HepG2 (cell line): ENCODE data around the gene LRP1B. TPM values are rescaled to one million over a fixed set of nuclear protein-coding genes. Genes with fewer than 3 reads are reported as not detected.

Experiments used
- ATAC-seq: fragments of 200-7000 bp; cut with Tn5 transposase; 3 replicates; pipeline ENCODE4 v1.9.1; 2020; ENCODE audit warnings: mild to moderate bottlenecking, moderate library complexity
- BruUV-seq: library from RNA; stranded (reverse); fragments of 400-500 nt; replicated peaks from 2 replicates; lab custom pipeline; 2021; lab: Mats Ljungman, UMichigan
- CTCF ChIA-PET: fragments of 300-600 bp; formaldehyde crosslinking; extraction: SDS; loops from one replicate; lab custom pipeline; 2021; ENCODE audit warnings: low total read pairs, inconsistent platforms, low intra/inter-chr PET ratio; lab: Yijun Ruan, JAX
- POLR2A ChIA-PET: fragments of 350-600 bp; sonication (Branson Sonifier 250); formaldehyde crosslinking; loops from one replicate; lab custom pipeline; 2020; ENCODE audit warnings: antibody characterized with exemption, inconsistent platforms; lab: Yijun Ruan, JAX
- DNase-seq: peaks from one replicate; pipeline ENCODE4 v3.0.0-alpha.2; 2015; ENCODE audit warnings: low spot score
- FAIRE-seq: peaks from 3 replicates; lab custom pipeline; 2011; peaks lifted over from hg19 to GRCh38; lab: Jason Lieb, UNC
- H2AFZ ChIP-seq: one replicate; pipeline ENCODE4 v1.6.1; 2011; ENCODE audit warnings: low read length, inconsistent platforms
- H3K27ac ChIP-seq: fragments of 300-600 bp; 3 replicates; pipeline ENCODE4 v1.8.0; 2011; ENCODE audit warnings: mixed run types, mild to moderate bottlenecking, mixed read lengths, low read length, inconsistent platforms; ENCODE audit not compliant: insufficient read depth; ENCODE audit errors: extremely low read length
- H3K27me3 ChIP-seq, 2 experiments: fragments of 200-600 bp in 1 of 2; 2 replicates in 1 of 2; 3 replicates in 1 of 2; pipeline versions ENCODE4 v1.6.0 to v1.8.0; 2011; ENCODE audit warnings: low read length in 2 of 2, mild to moderate bottlenecking in 2 of 2, moderate library complexity in 2 of 2, inconsistent platforms in 1 of 2; ENCODE audit not compliant: insufficient read depth in 2 of 2, control insufficient read depth in 1 of 2
- H3K36me3 ChIP-seq, 2 experiments: fragments of 200-600 bp in 1 of 2; replicated peaks in 1 of 2; 2 replicates in 1 of 2; 3 replicates in 1 of 2; pipeline versions ENCODE4 v1.5.1 to v1.8.0; 2011; ENCODE audit warnings: low read length in 2 of 2, inconsistent platforms in 1 of 2; ENCODE audit not compliant: insufficient read depth in 2 of 2, control insufficient read depth in 1 of 2
- H3K4me1 ChIP-seq: 2 replicates; pipeline ENCODE4 v1.5.1; 2012; ENCODE audit warnings: low read length, inconsistent platforms; ENCODE audit not compliant: insufficient read depth
- H3K4me2 ChIP-seq: 2 replicates; pipeline ENCODE4 v1.6.0; 2011; ENCODE audit warnings: low read depth, low read length, inconsistent platforms
- H3K4me3 ChIP-seq, 3 experiments: fragments of 200-600 bp in 1 of 3; sonication (generic), shearing (Covaris generic) in 1 of 3; replicated peaks in 1 of 3; 2 replicates each; pipeline ENCODE4 v1.5.1; 2011 to 2016; ENCODE audit warnings: low read length in 3 of 3, inconsistent platforms in 2 of 3, low read depth in 2 of 3, mild to moderate bottlenecking in 2 of 3, control low read depth in 1 of 3, mixed read lengths in 1 of 3; ENCODE audit not compliant: insufficient read depth in 1 of 3
- H3K79me2 ChIP-seq: one replicate; pipeline ENCODE4 v1.6.1; 2011; ENCODE audit warnings: low read length, inconsistent platforms; ENCODE audit not compliant: insufficient read depth
- H3K9ac ChIP-seq: 2 replicates; pipeline ENCODE4 v1.6.0; 2011; ENCODE audit warnings: mild to moderate bottlenecking, low read depth, low read length, inconsistent platforms; ENCODE audit not compliant: insufficient read depth
- H3K9me3 ChIP-seq: 2 replicates; pipeline ENCODE4 v1.5.1; 2012; ENCODE audit warnings: mild to moderate bottlenecking, low read length
- H4K20me1 ChIP-seq: 2 replicates; pipeline ENCODE4 v1.6.0; 2011; ENCODE audit warnings: inconsistent platforms, mild to moderate bottlenecking, low read length, moderate library complexity; ENCODE audit not compliant: insufficient read depth
- BRD4 ChIP-seq: sonication (generic); formaldehyde crosslinking; IDR thresholded peaks from 2 replicates; pipeline ENCODE4 v1.4.0; 2020; ENCODE audit warnings: missing genetic modification reagents
- EED ChIP-seq: sonication (generic); formaldehyde crosslinking; IDR thresholded peaks from 2 replicates; pipeline ENCODE4 v1.5.0; 2020; ENCODE audit warnings: mild to moderate bottlenecking, missing genetic modification reagents
- ELF1 ChIP-seq: sonication (generic); formaldehyde crosslinking; IDR thresholded peaks from 2 replicates; pipeline ENCODE4 v1.4.0; 2020; ENCODE audit warnings: missing genetic modification reagents
- ETV5 ChIP-seq: IDR thresholded peaks from 2 replicates; pipeline ENCODE4 v1.6.1; 2018; ENCODE audit warnings: missing biosample characterization, missing genetic modification reagents, inconsistent platforms, borderline replicate concordance
- MAFF ChIP-seq: IDR thresholded peaks from 2 replicates; pipeline ENCODE4 v1.6.1; 2011; ENCODE audit warnings: low read depth, low read length, improper control_type of control experiment
- MIER2 ChIP-seq: IDR thresholded peaks from 2 replicates; pipeline ENCODE4 v1.6.1; 2016; ENCODE audit warnings: missing biosample characterization, missing genetic modification reagents
- NR2C2 ChIP-seq: sonication (generic); formaldehyde crosslinking; IDR thresholded peaks from 2 replicates; pipeline ENCODE4 v1.4.0; 2020; ENCODE audit warnings: missing genetic modification reagents, mild to moderate bottlenecking, moderate library complexity, borderline replicate concordance
- REL ChIP-seq: sonication (generic); formaldehyde crosslinking; conservative IDR thresholded peaks from 2 replicates; pipeline ENCODE4 v1.8.0; 2022; ENCODE audit warnings: mild to moderate bottlenecking, missing genetic modification reagents, moderate library complexity
- SIX4 ChIP-seq: sonication (generic); formaldehyde crosslinking; IDR thresholded peaks from 2 replicates; pipeline ENCODE4 v1.4.0; 2020; ENCODE audit warnings: missing genetic modification reagents
- SMC3 ChIP-seq: IDR thresholded peaks from 2 replicates; pipeline ENCODE4 v1.6.1; 2011; ENCODE audit warnings: low read length, improper control_type of control experiment
- TBL1XR1 ChIP-seq: fragments of 150-350 bp; IDR thresholded peaks from 2 replicates; pipeline ENCODE4 v1.6.1; 2014; ENCODE audit warnings: borderline replicate concordance, low read length; ENCODE audit not compliant: partially characterized antibody
- ZEB1 ChIP-seq: IDR thresholded peaks from 2 replicates; pipeline ENCODE4 v1.6.1; 2012; ENCODE audit warnings: mild to moderate bottlenecking, low read depth, inconsistent platforms; ENCODE audit not compliant: insufficient replicate concordance
- ZKSCAN8 ChIP-seq: IDR thresholded peaks from 2 replicates; pipeline ENCODE4 v1.6.1; 2016; ENCODE audit warnings: borderline replicate concordance, missing genetic modification reagents, missing compliant biosample characterization
- ZNF431 ChIP-seq: sonication (generic); formaldehyde crosslinking; IDR thresholded peaks from 2 replicates; pipeline ENCODE4 v1.9.0; 2022; ENCODE audit warnings: missing genetic modification reagents, low read depth, mild to moderate bottlenecking, borderline replicate concordance
- WGBS: methylation state at CpG from one replicate; pipeline ENCODE4 v1.1.6; 2017; ENCODE audit warnings: low lambda C conversion rate; 5-methylcytosine and 5-hydroxymethylcytosine counted together
- in situ Hi-C: cut with HindIII; loops from 2 replicates; pipeline ENCODE4 v1.10.0; 2017; ENCODE audit warnings: low pct_unique_long_range_greater_than_20kb; ENCODE audit not compliant: extremely low pct_ligation_motif_present
- intact Hi-C: fragments of 100-400 bp; cut with micrococcal nuclease; formaldehyde crosslinking; loops from one replicate; pipeline ENCODE4 v1.10.0; 2022; ENCODE audit not compliant: unreplicated experiment
- polyA plus RNA-seq, 8 experiments: library from polyadenylated mRNA; depleted of rRNA in 3 of 8; stranded (reverse) in 7 of 8; unstranded in 1 of 8; fragments of >200 nt; fragmentation: Illumina TruSeq in 4 of 8; extraction: Trizol in 4 of 8; gene quantifications; 2 replicates each; pipeline versions ENCODE4 v1.2.1 to v1.2.3, GENCODE V29; 2011 to 2016; ENCODE audit warnings: low read depth in 4 of 8, missing spikeins in 1 of 8, mixed read lengths in 1 of 8; ENCODE audit not compliant: insufficient read depth in 1 of 8
- total RNA-seq, 5 experiments: library from RNA; depleted of rRNA; stranded (reverse); fragments of >200 nt; fragmentation: Illumina TruSeq; extraction: Trizol; gene quantifications; 2 replicates each; pipeline ENCODE4 v1.2.3, GENCODE V29; 2016; ENCODE audit warnings: low read depth in 1 of 5
- TF ChIP-seq, protein P1 (sequence below): sonication (generic); formaldehyde crosslinking; IDR thresholded peaks from 2 replicates; pipeline ENCODE4 v1.9.0; 2021; ENCODE audit warnings: missing genetic modification reagents, mild to moderate bottlenecking, borderline replicate concordance

The LRP1B gene
- total and polyA plus RNA-seq, 2 of the 13 experiments (the other 11 are each of a cell fraction or from before 2014, with no cell fraction given) = 0.04 TPM; not detected in 1

DNA sequence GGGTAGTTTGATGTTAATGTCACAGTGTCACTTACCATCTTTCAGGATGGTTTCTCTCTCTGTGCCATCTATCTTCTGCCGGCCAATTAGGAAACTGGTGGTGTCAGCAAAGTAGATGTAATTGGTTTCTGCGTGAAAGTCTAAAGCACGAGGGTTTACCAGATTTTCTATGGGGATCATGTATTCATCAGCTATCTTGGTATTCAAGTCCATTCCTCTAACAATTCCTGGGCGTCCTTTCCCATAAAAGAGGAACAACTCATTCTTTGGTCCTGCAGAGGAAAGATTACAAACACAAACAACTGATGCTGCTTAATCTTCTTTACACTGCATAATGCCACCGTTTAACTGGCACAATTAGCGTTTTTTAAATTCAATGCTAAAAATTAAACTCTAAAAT lies 1081.9 kb downstream of the LRP1B start:
- Histone ChIP-seq H3K79me2 (no peaks in the 10 kb centered on the region), H3K4me3 (no peak overlapping the region), H3K27ac (no peak overlapping the region), H3K9me3 (no peaks in the 10 kb centered on the region), H3K4me2 (no peak overlapping the region), H3K9ac (no peak overlapping the region), H3K4me1 (no peaks in the 10 kb centered on the region), H2AFZ (no peak overlapping the region), H3K36me3 (no peaks in the 10 kb centered on the region), H3K27me3 (no peaks in the 10 kb centered on the region), H4K20me1 (no peaks in the 10 kb centered on the region)
- BruUV-seq = no TSS peak
- in situ Hi-C loops (no loop called here), intact Hi-C loops (no loop called here)
- DNase-seq = no peak
- FAIRE-seq = no peak
- ChIA-PET CTCF (no interaction called here), POLR2A (no interaction called here)
- 8% methylated on average over 6 of the region's 6 CpGs for WGBS
- TF ChIP-seq, protein P1, sequence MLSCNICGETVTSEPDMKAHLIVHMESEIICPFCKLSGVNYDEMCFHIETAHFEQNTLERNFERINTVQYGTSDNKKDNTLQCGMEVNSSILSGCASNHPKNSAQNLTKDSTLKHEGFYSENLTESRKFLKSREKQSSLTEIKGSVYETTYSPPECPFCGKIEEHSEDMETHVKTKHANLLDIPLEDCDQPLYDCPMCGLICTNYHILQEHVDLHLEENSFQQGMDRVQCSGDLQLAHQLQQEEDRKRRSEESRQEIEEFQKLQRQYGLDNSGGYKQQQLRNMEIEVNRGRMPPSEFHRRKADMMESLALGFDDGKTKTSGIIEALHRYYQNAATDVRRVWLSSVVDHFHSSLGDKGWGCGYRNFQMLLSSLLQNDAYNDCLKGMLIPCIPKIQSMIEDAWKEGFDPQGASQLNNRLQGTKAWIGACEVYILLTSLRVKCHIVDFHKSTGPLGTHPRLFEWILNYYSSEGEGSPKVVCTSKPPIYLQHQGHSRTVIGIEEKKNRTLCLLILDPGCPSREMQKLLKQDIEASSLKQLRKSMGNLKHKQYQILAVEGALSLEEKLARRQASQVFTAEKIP = no peak
- no peak for TF ChIP-seq SIX4 (CRISPR knock-in tag)
- TF ChIP-seq NR2C2 (CRISPR knock-in tag) = no peak
- no peak for TF ChIP-seq BRD4
- no peak for TF ChIP-seq ETV5 (CRISPR knock-in tag)
- no peak for TF ChIP-seq ZNF431 (CRISPR knock-in tag)
- TF ChIP-seq SMC3 = no peak
- TF ChIP-seq ELF1 (CRISPR knock-in tag) = no peak
- TF ChIP-seq ZKSCAN8 (CRISPR knock-in tag) = no peak
- no peak for TF ChIP-seq MAFF
- no peak for TF ChIP-seq EED (CRISPR knock-in tag)
- no peak for TF ChIP-seq ZEB1
- TF ChIP-seq TBL1XR1 = no peak
- no peak for TF ChIP-seq REL (CRISPR knock-in tag)
- no peak for TF ChIP-seq MIER2 (CRISPR knock-in tag)
- ATAC-seq = no peak
